ENCODE data around the gene ZNF827.

Gene ZNF827

GRCh38 chr4:145735347-145735675 lies 203.3 kb downstream of the ZNF827 start:
- DNase-seq: no peak

- DNase-seq: peak; percentile 64
Measured at GRCh38 chr4:145734576-145735346, 203.9 kb downstream of the ZNF827 start.

DNA sequence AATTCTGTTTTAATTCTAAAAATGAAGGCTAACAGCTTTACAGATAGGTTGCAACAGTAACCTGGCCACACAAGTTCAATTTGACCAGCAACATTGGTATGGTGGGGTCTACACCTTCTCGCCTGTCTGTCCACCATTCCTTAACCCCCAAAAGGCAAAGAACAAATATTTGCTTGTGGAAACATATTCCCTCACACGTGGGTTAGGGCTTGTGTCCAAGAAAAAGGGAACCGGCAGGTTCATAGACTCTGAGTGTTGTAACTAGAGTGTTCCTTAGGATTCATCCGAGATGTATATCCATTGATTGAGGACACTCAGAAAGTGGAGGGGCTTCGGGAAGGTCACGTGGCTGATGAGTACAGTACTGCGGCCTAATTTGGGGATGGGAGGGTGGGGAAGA lies 204.6 kb downstream of the ZNF827 start:
- DNase-seq: no peak

DNA sequence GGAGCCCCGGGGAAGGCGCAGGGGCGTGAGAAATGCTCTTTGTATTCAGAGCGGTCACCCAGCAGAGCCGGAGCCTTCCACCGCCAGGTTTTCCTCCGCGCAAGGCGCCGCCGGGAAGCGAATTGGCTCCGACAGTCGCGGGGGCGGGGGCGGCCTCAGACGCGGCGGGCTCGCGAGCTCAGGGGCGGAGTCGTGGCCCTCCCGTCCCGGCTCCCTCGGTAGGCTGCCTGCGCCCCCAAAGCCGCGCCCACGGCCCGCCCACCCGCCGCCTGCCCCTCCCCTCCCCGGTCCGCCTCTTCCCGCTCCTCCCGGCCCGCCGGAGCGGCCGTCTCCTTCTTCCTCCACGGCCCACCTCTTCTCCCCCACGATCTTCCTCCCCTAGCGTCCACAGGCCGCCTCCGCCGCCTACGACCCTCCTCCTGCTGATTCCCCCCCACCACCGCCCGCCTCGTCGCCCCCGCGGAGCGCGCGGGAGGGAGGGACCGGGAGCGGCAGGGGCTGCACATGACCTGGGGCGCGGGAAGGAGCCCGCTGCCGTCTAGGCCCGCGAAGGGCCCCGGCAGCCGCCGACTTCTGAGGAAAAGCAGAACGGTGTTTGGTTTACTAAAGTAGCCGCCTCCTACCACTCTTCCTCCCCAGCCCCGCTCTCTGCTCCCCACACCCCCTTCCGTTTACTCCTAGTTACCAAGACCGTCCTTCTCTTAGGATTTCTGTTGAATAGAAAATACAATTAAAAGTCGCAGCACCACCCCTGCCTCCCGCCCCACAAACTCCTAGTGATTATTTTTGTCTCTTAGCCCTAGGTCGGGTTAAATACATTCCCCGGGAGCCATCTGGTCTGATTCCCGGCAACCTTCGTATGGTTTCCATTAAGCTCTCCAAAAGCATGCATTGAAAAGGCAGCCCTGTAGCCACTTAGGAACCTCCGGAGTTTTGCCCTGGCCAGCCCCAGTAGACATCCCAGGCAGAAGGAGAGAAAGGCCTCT lies 205.4 kb downstream of the ZNF827 start:
- peak; percentile 98 for DNase-seq

GRCh38 chr4:145732001-145732815 lies 206.4 kb downstream of the ZNF827 start:
- no peak for DNase-seq

DNA sequence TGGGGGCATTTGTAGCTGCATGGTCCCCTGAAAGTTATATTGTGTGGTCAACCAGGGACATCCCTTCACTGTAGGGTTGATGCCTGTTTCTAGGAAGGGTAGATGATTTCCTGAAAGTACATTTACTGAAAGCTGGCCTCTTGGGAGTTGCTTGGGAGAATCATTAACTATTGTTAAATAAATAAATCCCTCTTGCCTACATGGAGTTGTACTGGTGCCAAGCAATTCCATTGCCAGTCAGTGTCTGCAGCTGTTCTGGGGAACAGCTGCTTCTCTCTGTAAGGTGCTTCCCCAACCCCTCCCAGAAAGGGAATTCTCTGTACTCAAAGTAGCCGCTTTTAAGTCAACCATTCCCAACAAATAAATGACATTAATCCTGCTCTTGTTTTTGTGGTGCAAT lies 207.6 kb downstream of the ZNF827 start:
- peak; percentile 64 for DNase-seq

- no peak for DNase-seq
Measured at GRCh38 chr4:145730026-145730425, 208.6 kb downstream of the ZNF827 start.

DNA sequence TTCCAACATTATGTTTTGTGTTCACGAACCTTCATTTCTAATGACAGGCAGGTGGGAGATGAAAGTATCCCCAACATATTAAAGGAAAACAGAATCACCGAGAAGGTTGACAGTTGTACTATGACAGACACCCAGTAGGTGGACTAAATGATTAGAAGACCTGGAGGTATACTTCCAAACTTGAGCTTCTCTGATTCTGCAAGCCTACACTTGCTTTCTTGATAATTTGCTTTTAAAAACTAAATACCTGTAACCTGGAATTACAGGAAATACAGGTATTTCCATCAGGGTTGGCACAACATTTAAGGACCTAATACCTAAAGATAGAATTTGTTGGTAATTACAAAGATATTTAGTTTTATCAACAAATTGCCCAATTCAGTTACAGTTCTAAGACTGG lies 215.3 kb downstream of the ZNF827 start:
- DNase-seq: no peak

GRCh38 chr4:145722561-145722960 lies 216.1 kb downstream of the ZNF827 start:
- no peak for DNase-seq

- DNase-seq: no peak
Measured at GRCh38 chr4:145720656-145721055, 218.0 kb downstream of the ZNF827 start.

DNA sequence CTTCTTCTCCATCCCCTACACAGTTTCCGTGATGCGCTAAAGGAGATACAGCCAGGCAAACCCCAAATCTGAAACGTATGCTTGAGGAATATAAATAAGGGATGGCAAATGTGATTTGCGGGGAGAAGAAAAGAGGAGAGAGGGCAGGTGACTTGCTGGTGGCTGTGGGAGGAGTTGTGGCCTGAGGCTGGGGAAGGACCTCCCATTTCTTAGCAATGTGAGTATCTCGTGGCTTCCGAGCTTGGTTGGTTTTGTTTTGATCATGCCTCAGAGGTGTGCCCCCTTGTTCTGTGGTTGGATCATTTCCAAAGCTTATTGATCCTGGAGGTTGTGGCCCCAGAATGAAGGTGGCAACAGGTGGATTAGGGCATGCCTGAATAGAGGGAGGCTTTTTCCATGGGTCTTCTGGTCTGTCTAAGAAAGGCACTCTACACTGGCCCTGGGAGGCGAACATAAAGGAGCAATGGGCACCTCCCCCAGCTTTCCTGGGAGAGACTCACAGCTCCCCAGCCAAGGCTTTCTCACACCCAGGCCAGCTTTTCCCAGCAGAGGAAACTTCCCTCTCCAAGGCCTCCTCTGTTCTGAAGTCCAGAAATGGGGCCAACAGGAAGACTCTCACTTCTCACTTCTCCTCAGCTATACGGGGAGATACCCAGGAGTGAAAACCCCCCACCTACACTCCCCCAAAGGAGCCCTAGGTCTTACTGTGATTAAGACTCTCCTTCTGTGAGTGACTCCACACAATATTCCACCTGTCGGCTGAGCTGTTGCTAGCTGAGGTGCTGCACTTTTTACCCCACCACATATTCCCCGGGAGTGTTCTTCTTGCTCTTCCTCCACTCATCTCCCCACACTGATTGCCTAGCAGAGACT lies 218.6 kb downstream of the ZNF827 start:
- no peak for DNase-seq

- DNase-seq: no peak
Measured at GRCh38 chr4:145716661-145717200, 221.9 kb downstream of the ZNF827 start.

DNA sequence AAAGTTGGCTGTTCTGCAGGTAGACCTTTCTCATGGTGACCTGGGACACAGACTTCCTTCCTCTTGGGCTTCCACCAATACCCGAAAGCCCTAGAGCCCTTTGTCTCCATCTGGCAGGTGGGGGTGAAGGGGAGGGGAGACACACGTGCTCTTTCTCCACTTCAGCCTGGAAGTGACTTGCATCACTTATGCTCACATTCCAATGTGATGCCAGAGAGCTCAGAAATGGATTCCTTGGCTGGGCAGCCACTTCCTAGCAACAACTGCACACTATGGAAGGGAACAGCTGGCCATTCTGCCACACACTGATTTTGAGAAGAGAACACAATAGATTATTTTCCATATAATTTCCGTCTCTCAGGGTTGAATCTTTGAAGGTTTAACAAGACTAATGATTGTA lies 222.4 kb downstream of the ZNF827 start:
- DNase-seq: peak; percentile 51

DNA sequence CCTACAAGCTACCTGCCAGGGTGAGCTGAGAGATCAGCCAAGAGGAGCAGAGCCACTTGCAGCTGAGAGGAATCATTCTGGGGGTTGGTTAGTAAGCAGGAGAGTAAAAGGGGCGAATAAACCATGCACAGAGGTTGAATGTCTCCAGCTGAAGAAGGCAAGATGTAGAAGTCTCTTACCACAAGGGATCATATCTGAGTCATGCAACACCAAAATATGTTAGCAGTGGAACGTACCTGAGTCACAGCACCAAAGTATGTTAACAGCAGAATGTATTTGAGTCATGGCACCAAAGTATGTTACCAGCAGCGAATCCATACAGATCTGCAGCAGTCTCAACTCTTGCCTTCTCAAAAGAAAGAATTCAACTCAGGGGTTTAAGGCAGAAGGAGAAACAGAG lies 228.8 kb downstream of the ZNF827 start:
- DNase-seq: no peak

DNA sequence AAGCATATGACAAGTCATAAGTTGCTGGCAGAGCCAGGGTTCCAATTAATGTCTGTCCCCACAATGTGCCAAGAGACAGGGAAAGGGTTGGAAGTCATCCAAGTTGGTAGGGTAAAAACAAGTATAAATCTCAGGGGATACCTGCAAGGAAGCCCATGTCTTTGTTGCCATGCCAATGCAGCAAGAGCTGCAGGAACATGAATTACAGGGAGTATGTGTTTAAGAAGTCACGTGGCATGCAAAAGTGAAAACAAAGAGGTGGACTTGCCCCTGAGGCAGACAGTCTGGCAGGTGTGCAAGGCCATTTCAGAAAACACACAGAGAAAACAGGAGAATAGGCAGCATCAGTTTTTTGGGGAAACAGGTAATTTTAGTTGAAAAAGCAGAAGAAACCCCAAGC lies 229.3 kb downstream of the ZNF827 start:
- DNase-seq: no peak

Measured in right forelimb (tissue), 1 donor.